A673 (cell line): ENCODE data around the gene ADCY5. TPM values are rescaled to one million over a fixed set of nuclear protein-coding genes. Genes with fewer than 3 reads are reported as not detected.

Experiments used
- BruUV-seq: library from RNA; stranded (reverse); fragments of 400-500 nt; replicated peaks from 2 replicates; lab custom pipeline; 2021; lab: Mats Ljungman, UMichigan
- CTCF ChIA-PET: fragments of 300-600 bp; sonication (Branson Sonifier 250); formaldehyde crosslinking; loops from one replicate; lab custom pipeline; 2022; ENCODE audit warnings: antibody characterized with exemption; lab: Charles Lee
- POLR2A ChIA-PET: fragments of 300-600 bp; sonication (Branson Sonifier 250); formaldehyde crosslinking; loops from one replicate; lab custom pipeline; 2022; ENCODE audit warnings: antibody characterized with exemption; ENCODE audit not compliant: low non-redundant PET; lab: Charles Lee
- DNase-seq: peaks from one replicate; pipeline ENCODE4 v3.0.0-alpha.2; 2015; ENCODE audit warnings: low spot score
- H3K27ac ChIP-seq: fragments of 200-600 bp; sonication (generic); 2 replicates; pipeline ENCODE4 v1.5.1; 2016; ENCODE audit warnings: mixed run types, low read depth, mild to moderate bottlenecking, mixed read lengths, antibody characterized with exemption, low read length; ENCODE audit not compliant: poor library complexity, severe bottlenecking
- H3K27me3 ChIP-seq: fragments of 200-600 bp; sonication (generic); replicated peaks from 2 replicates; pipeline ENCODE4 v1.6.1; 2017; ENCODE audit warnings: mixed run types, low read depth, mild to moderate bottlenecking, mixed read lengths, antibody characterized with exemption, low read length; ENCODE audit not compliant: insufficient read depth, poor library complexity
- H3K36me3 ChIP-seq: fragments of 200-600 bp; sonication (generic); 2 replicates; pipeline ENCODE4 v1.6.1; 2016; ENCODE audit warnings: mixed run types, mild to moderate bottlenecking, mixed read lengths, antibody characterized with exemption, low read length; ENCODE audit not compliant: insufficient read depth, poor library complexity, severe bottlenecking
- H3K4me1 ChIP-seq: fragments of 200-600 bp; sonication (generic); 2 replicates; pipeline ENCODE4 v1.6.1; 2017; ENCODE audit warnings: mixed run types, mild to moderate bottlenecking, mixed read lengths, antibody characterized with exemption, low read length; ENCODE audit not compliant: insufficient read depth, poor library complexity, severe bottlenecking
- H3K4me3 ChIP-seq: fragments of 200-600 bp; sonication (generic); 2 replicates; pipeline ENCODE4 v1.5.1; 2016; ENCODE audit warnings: low read depth, mixed run types, mild to moderate bottlenecking, mixed read lengths, low read length; ENCODE audit not compliant: poor library complexity, severe bottlenecking
- H3K9me3 ChIP-seq: fragments of 200-600 bp; sonication (generic); 2 replicates; pipeline ENCODE4 v1.6.1; 2016; ENCODE audit warnings: mixed run types, low read depth, mild to moderate bottlenecking, mixed read lengths, antibody characterized with exemption, low read length; ENCODE audit not compliant: poor library complexity, severe bottlenecking
- EZH2 ChIP-seq: fragments of 200-600 bp; sonication (generic); IDR thresholded peaks from 2 replicates; pipeline ENCODE4 v1.6.1; 2017; ENCODE audit warnings: borderline replicate concordance, low read depth, mild to moderate bottlenecking, mixed read lengths, antibody characterized with exemption, low read length; ENCODE audit not compliant: poor library complexity, severe bottlenecking
- intact Hi-C: fragments of 100-400 bp; cut with micrococcal nuclease; formaldehyde crosslinking; loops from one replicate; pipeline ENCODE4 v1.10.0; 2022; ENCODE audit not compliant: unreplicated experiment
- total RNA-seq: library from RNA; stranded (reverse); gene quantifications from 2 replicates; pipeline ENCODE4 v1.2.3, GENCODE V29; 2021
- TF ChIP-seq, protein P1 (sequence below): fragments of 300-800, 200-600 bp; sonication (generic); conservative IDR thresholded peaks from 2 replicates; pipeline ENCODE4 v1.5.1; 2017; ENCODE audit warnings: low read depth, mild to moderate bottlenecking, antibody characterized with exemption, low read length, moderate library complexity, mixed read lengths

The ADCY5 gene
- total RNA-seq, 1 experiment from 2014 or later = 0.21 TPM

- H3K27ac ChIP-seq = no peak overlapping the region
- no TSS peak for BruUV-seq
- no peaks in the 10 kb centered on the region for H3K9me3 ChIP-seq
- no peak overlapping the region for H3K4me3 ChIP-seq
- ChIA-PET POLR2A (no interaction called here), CTCF (no interaction called here)
- H3K27me3 ChIP-seq = peaks cover 12% of the 10 kb centered on the region
- no peaks in the 10 kb centered on the region for H3K4me1 ChIP-seq
- no peak for TF ChIP-seq EZH2
- TF ChIP-seq, protein P1, sequence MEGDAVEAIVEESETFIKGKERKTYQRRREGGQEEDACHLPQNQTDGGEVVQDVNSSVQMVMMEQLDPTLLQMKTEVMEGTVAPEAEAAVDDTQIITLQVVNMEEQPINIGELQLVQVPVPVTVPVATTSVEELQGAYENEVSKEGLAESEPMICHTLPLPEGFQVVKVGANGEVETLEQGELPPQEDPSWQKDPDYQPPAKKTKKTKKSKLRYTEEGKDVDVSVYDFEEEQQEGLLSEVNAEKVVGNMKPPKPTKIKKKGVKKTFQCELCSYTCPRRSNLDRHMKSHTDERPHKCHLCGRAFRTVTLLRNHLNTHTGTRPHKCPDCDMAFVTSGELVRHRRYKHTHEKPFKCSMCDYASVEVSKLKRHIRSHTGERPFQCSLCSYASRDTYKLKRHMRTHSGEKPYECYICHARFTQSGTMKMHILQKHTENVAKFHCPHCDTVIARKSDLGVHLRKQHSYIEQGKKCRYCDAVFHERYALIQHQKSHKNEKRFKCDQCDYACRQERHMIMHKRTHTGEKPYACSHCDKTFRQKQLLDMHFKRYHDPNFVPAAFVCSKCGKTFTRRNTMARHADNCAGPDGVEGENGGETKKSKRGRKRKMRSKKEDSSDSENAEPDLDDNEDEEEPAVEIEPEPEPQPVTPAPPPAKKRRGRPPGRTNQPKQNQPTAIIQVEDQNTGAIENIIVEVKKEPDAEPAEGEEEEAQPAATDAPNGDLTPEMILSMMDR = 0 out of 2 replicates have a peak, but pooled peaks have one; percentile 27
- H3K36me3 ChIP-seq = no peaks in the 10 kb centered on the region
- DNase-seq = no peak
- intact Hi-C loops = no loop called here
Measured at GRCh38 chr3:123361071-123361470, 87.8 kb downstream of the ADCY5 start.

GRCh38 chr3:123357275-123357674, 91.6 kb downstream of the ADCY5 start:
- POLR2A ChIA-PET = no interaction called here
- CTCF ChIA-PET = no interaction called here
- Histone ChIP-seq H3K4me3 (no peak overlapping the region), H3K4me1 (no peaks in the 10 kb centered on the region), H3K27me3 (peaks cover 13% of the 10 kb centered on the region), H3K9me3 (no peaks in the 10 kb centered on the region), H3K36me3 (no peaks in the 10 kb centered on the region), H3K27ac (no peak overlapping the region)
- BruUV-seq = no TSS peak
- DNase-seq = no peak
- TF ChIP-seq EZH2 = no peak
- intact Hi-C loops = no loop called here

DNA sequence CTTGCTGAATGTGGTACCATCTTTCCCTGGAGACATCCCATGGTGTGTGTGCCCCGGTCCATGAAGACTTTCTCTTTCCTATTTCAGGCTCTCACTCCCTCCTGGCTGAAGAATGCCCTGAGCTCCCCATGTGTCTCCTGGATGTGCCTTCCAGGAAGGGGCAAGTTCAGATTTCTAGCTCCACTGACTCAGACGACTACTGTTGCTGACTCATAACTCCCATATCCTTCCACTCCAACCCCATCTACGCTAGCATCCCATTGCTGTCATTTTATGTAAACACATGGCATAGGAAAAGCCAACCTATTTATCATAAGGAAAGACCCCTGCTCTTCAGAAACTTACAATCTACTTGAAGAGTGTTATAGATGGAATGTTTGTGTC, 95.0 kb downstream of the ADCY5 start:
- BruUV-seq = no TSS peak

More for the DNA sequence above, 95.0 kb downstream of the ADCY5 start:
- Histone ChIP-seq H3K9me3 (no peaks in the 10 kb centered on the region), H3K27ac (no peak overlapping the region), H3K27me3 (peaks cover 5% of the 10 kb centered on the region), H3K4me3 (no peak overlapping the region), H3K36me3 (no peaks in the 10 kb centered on the region), H3K4me1 (no peaks in the 10 kb centered on the region)
- no peak for TF ChIP-seq EZH2
- TF ChIP-seq, protein P1 = no peak
- no peak for DNase-seq
- ChIA-PET POLR2A (no interaction called here), CTCF (no interaction called here)
- intact Hi-C loops = no loop called here
